Hepatocyte (in vitro differentiated cells): ENCODE data around the gene PPP1R1C. TPM values are rescaled to one million over a fixed set of nuclear protein-coding genes. Genes with fewer than 3 reads are reported as not detected.

ENCODE experiments used
- DNase-seq: peaks from one replicate; pipeline ENCODE4 v3.0.0-alpha.2; 2016; ENCODE audit warnings: low spot score
- H2AFZ ChIP-seq: fragments of 200-600 bp; sonication (generic); 2 replicates; pipeline ENCODE4 v1.6.0; 2016; ENCODE audit warnings: antibody characterized with exemption, mild to moderate bottlenecking
- H3K27ac ChIP-seq: fragments of 200-600 bp; sonication (generic); 2 replicates; pipeline ENCODE4 v1.5.1; 2016; ENCODE audit warnings: mild to moderate bottlenecking
- H3K27me3 ChIP-seq: fragments of 200-600 bp; sonication (generic); 2 replicates; pipeline ENCODE4 v1.6.1; 2016
- H3K36me3 ChIP-seq: fragments of 200-600 bp; sonication (generic); replicated peaks from 2 replicates; pipeline ENCODE4 v1.5.1; 2016; ENCODE audit warnings: low read depth; ENCODE audit not compliant: insufficient read depth
- H3K4me1 ChIP-seq: fragments of 200-600 bp; sonication (generic); 2 replicates; pipeline ENCODE4 v1.5.1; 2016; ENCODE audit warnings: mild to moderate bottlenecking, moderate library complexity; ENCODE audit not compliant: insufficient read depth
- H3K4me2 ChIP-seq: fragments of 200-600 bp; sonication (generic); 2 replicates; pipeline ENCODE4 v1.6.0; 2016
- H3K4me3 ChIP-seq: fragments of 200-600 bp; sonication (generic); 2 replicates; pipeline ENCODE4 v1.5.1; 2016; ENCODE audit warnings: mild to moderate bottlenecking
- H3K79me2 ChIP-seq: fragments of 200-600 bp; sonication (generic); 2 replicates; pipeline ENCODE4 v1.6.0; 2017; ENCODE audit warnings: mild to moderate bottlenecking
- H3K9me2 ChIP-seq: fragments of 200-600 bp; sonication (generic); replicated peaks from 2 replicates; pipeline ENCODE4 v1.6.0; 2017; ENCODE audit warnings: mild to moderate bottlenecking; ENCODE audit not compliant: insufficient read depth
- H3K9me3 ChIP-seq: fragments of 200-600 bp; sonication (generic); 2 replicates; pipeline ENCODE4 v1.5.1; 2016; ENCODE audit warnings: low read depth, mild to moderate bottlenecking
- H4K20me1 ChIP-seq: fragments of 200-600 bp; sonication (generic); 2 replicates; pipeline ENCODE4 v1.6.0; 2016; ENCODE audit warnings: mild to moderate bottlenecking; ENCODE audit not compliant: insufficient read depth, poor library complexity, severe bottlenecking
- EZH2 ChIP-seq: fragments of 200-600 bp; sonication (generic); IDR thresholded peaks from 2 replicates; pipeline ENCODE4 v1.6.1; 2016; ENCODE audit warnings: antibody characterized with exemption, mild to moderate bottlenecking, borderline replicate concordance
- EZH2phosphoT487 ChIP-seq: fragments of 200-600 bp; sonication (generic); IDR thresholded peaks from one replicate; pipeline ENCODE4 v1.6.1; 2018; ENCODE audit warnings: antibody characterized with exemption, mild to moderate bottlenecking, low read depth, moderate library complexity; ENCODE audit not compliant: unreplicated experiment, severe bottlenecking
- WGBS: methylation state at CpG from one replicate; pipeline ENCODE4 v1.1.6; 2016; ENCODE audit warnings: low lambda C conversion rate; ENCODE audit errors: missing lambda C conversion rate; 5-methylcytosine and 5-hydroxymethylcytosine counted together
- polyA plus RNA-seq: library from polyadenylated mRNA; unstranded; fragments of >200 nt; fragmentation: Nextera tagmentation; extraction: Ambion mirVana; gene quantifications from 2 replicates; pipeline ENCODE4 v1.2.1, GENCODE V29; 2016
- total RNA-seq: library from RNA; depleted of rRNA; stranded (reverse); fragments of >200 nt; gene quantifications from 2 replicates; pipeline ENCODE4 v1.2.3, GENCODE V29; 2014
- TF ChIP-seq, protein P1 (sequence below): fragments of 200-600 bp; sonication (generic); IDR thresholded peaks from 2 replicates; pipeline ENCODE4 v1.5.1; 2016; ENCODE audit warnings: antibody characterized with exemption, mild to moderate bottlenecking; ENCODE audit not compliant: poor library complexity

PPP1R1C gene
- total and polyA plus RNA-seq, 2 experiments from 2014 or later: 8.4 to 10.7 TPM

DNA sequence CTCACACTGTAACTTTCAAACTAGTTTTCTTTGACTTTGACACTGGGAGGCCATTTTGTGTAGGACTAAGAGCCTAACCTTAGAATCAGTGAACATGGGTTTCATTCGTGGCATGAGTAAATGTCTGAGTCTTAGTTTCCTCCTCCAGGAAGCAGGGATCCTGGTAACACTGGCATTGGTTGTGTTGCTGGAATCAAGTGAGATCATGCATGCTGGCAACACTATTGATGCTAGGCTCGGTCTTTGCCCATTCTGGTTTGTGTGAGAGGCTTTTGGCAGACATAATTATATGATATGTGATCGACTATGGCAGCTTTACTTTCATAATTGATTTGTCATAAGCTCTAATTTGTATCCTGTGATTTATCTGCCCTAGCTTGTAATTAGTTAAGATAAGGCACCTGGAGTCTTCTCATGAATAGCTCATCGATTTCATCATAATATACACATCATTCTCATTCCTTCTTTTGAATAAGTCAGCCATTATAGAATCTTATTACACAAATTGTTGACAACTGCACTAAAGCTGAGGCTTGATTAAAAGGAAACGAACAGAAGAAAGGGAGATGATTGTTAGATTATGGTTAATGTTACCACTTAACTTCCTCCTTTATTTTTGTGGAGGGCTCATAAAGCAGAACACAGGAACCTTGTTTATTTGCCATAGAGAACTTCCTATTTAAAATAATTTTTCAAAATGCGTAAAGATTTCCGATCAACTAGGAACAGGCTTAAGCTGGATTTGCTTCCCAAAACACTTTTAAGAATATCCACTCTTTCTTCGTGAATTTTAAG is 12.6 kb downstream of the PPP1R1C start:
- no peak for DNase-seq
- H3K9me2 ChIP-seq: no peaks in the 10 kb centered on the region
- H3K27ac ChIP-seq: no peak overlapping the region
- H3K4me2 ChIP-seq: no peak overlapping the region
- H3K4me1 ChIP-seq: no peaks in the 10 kb centered on the region
- TF ChIP-seq, protein P1, sequence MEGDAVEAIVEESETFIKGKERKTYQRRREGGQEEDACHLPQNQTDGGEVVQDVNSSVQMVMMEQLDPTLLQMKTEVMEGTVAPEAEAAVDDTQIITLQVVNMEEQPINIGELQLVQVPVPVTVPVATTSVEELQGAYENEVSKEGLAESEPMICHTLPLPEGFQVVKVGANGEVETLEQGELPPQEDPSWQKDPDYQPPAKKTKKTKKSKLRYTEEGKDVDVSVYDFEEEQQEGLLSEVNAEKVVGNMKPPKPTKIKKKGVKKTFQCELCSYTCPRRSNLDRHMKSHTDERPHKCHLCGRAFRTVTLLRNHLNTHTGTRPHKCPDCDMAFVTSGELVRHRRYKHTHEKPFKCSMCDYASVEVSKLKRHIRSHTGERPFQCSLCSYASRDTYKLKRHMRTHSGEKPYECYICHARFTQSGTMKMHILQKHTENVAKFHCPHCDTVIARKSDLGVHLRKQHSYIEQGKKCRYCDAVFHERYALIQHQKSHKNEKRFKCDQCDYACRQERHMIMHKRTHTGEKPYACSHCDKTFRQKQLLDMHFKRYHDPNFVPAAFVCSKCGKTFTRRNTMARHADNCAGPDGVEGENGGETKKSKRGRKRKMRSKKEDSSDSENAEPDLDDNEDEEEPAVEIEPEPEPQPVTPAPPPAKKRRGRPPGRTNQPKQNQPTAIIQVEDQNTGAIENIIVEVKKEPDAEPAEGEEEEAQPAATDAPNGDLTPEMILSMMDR: no peak
- TF ChIP-seq EZH2 (no peak), EZH2phosphoT487 (no peak)
- no peaks in the 10 kb centered on the region for H4K20me1 ChIP-seq
- WGBS: 89% methylated on average over 8 of the region's 8 CpGs
- no peaks in the 10 kb centered on the region for H3K27me3 ChIP-seq
- no peaks in the 10 kb centered on the region for H3K9me3 ChIP-seq
- H3K36me3 ChIP-seq: no peaks in the 10 kb centered on the region
- H3K4me3 ChIP-seq: no peak overlapping the region
- no peak overlapping the region for H2AFZ ChIP-seq
- H3K79me2 ChIP-seq: no peaks in the 10 kb centered on the region

DNA sequence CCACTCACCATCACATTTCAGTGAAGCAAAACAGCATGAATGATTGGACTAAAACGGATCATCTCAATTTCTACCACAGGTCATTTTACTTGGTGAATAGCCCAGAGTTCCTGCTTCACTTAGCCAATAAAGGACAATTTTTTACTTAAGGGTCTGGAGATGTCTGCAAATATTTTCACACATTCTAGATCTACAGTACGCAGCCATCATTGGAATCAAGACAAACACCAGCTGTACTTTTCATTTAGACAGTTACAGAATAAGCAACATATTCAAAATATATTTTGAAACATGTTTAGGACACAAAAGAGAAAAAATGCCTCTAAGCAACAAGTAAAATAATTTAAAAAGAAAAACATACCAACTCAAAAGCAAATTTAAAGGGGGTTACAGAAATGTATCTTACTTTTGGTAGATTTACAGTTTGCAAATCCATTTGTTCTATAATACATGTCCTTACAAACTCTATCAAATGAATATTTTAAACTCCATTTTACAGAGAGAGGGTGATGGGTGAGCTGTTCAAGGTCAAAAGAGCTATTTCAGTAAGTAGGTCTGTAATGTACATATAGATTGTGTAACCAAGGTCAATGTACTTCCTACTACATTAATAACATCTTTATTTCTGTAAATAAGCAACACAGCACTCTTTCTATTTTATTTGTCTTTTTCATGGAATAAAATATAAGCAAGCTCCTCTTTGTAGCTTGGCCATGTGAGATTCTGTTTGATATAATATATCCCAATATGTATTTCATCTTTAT is 13.4 kb downstream of the PPP1R1C start:
- WGBS: 92% methylated on average over 2 of the region's 2 CpGs
- Histone ChIP-seq H3K4me3 (no peak overlapping the region), H4K20me1 (no peaks in the 10 kb centered on the region), H3K4me1 (no peaks in the 10 kb centered on the region), H3K27ac (no peak overlapping the region), H3K4me2 (no peak overlapping the region), H3K9me3 (no peaks in the 10 kb centered on the region), H3K79me2 (no peaks in the 10 kb centered on the region), H2AFZ (no peak overlapping the region), H3K27me3 (no peaks in the 10 kb centered on the region), H3K9me2 (no peaks in the 10 kb centered on the region), H3K36me3 (no peaks in the 10 kb centered on the region)
- no peak for DNase-seq
- no peak for TF ChIP-seq EZH2phosphoT487
- TF ChIP-seq, protein P1: no peak
- no peak for TF ChIP-seq EZH2

DNA sequence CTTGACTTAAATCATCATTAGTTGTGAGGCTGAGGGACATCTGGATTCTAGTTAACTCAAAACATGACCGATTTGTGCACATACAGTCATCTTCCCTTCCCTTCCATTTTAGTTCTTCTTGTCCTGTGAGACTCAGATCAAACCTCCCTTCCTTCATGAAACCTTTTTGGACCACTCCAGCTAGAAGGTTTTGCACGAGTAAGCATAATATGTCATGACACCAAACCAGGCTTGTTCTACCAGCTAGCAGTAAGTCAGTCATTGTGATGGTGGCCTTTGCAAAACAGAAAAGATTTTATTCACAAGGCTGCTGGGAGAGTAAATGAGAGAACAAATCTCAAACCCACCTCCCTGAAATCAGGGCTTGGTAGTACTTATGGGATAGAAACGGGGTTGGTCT is 14.3 kb downstream of the PPP1R1C start:
- no peaks in the 10 kb centered on the region for H3K36me3 ChIP-seq
- H3K9me3 ChIP-seq: no peaks in the 10 kb centered on the region
- H3K4me3 ChIP-seq: no peak overlapping the region
- no peak overlapping the region for H3K27ac ChIP-seq
- H3K79me2 ChIP-seq: no peaks in the 10 kb centered on the region
- 93% methylated on average over 3 of the region's 3 CpGs for WGBS
- no peaks in the 10 kb centered on the region for H3K9me2 ChIP-seq
- no peak overlapping the region for H3K4me2 ChIP-seq
- H3K27me3 ChIP-seq: no peaks in the 10 kb centered on the region
- TF ChIP-seq EZH2 (no peak), EZH2phosphoT487 (no peak)
- TF ChIP-seq, protein P1: no peak
- H4K20me1 ChIP-seq: no peaks in the 10 kb centered on the region
- DNase-seq: no peak
- no peak overlapping the region for H2AFZ ChIP-seq
- H3K4me1 ChIP-seq: no peaks in the 10 kb centered on the region
